GM23338 (cell line): ENCODE measurements around the gene GRIN3A. TPM values are rescaled to one million over a fixed set of nuclear protein-coding genes. Genes with fewer than 3 reads are reported as not detected.

Experiments
- ATAC-seq: fragments of 200-7000 bp; cut with Tn5 transposase; 3 replicates; pipeline ENCODE4 v1.9.1; 2020
- DNase-seq: peaks from one replicate; pipeline ENCODE4 v3.0.0-alpha.2; 2015; ENCODE audit warnings: low spot score
- H2AFZ ChIP-seq: fragments of 200-600 bp; sonication (generic); 2 replicates; pipeline ENCODE4 v1.8.0; 2016; ENCODE audit warnings: antibody characterized with exemption, mild to moderate bottlenecking, moderate library complexity
- H3F3A ChIP-seq: fragments of 200-600 bp; sonication (generic); replicated peaks from 2 replicates; pipeline ENCODE4 v1.8.0; 2017; ENCODE audit warnings: antibody characterized with exemption, mixed run types, low read depth
- H3K27ac ChIP-seq: fragments of 200-600 bp; sonication (generic); 2 replicates; pipeline ENCODE4 v1.6.1; 2016; ENCODE audit warnings: low read depth
- H3K27me3 ChIP-seq: fragments of 200-600 bp; sonication (generic); 2 replicates; pipeline ENCODE4 v1.8.0; 2016; ENCODE audit warnings: mild to moderate bottlenecking, mixed run types, moderate library complexity; ENCODE audit not compliant: insufficient read depth
- H3K36me3 ChIP-seq: fragments of 200-600 bp; sonication (generic); 2 replicates; pipeline ENCODE4 v1.8.0; 2016; ENCODE audit warnings: mild to moderate bottlenecking; ENCODE audit not compliant: insufficient read depth
- H3K4me1 ChIP-seq: fragments of 200-600 bp; sonication (generic); 2 replicates; pipeline ENCODE4 v1.8.0; 2016; ENCODE audit warnings: mild to moderate bottlenecking, moderate library complexity; ENCODE audit not compliant: insufficient read depth
- H3K4me2 ChIP-seq: fragments of 200-600 bp; sonication (generic); 2 replicates; pipeline ENCODE4 v1.7.1; 2017; ENCODE audit warnings: mixed run types
- H3K4me3 ChIP-seq: fragments of 200-600 bp; sonication (generic); 2 replicates; pipeline ENCODE4 v1.6.1; 2016; ENCODE audit warnings: mixed run types
- H3K79me2 ChIP-seq: fragments of 200-600 bp; sonication (generic); replicated peaks from 2 replicates; pipeline ENCODE4 v1.8.0; 2017; ENCODE audit warnings: mild to moderate bottlenecking; ENCODE audit not compliant: insufficient read depth
- H3K9me2 ChIP-seq: fragments of 200-600 bp; sonication (generic); 2 replicates; pipeline ENCODE4 v1.8.0; 2017; ENCODE audit not compliant: insufficient read depth
- H4K20me1 ChIP-seq: fragments of 200-600 bp; sonication (generic); replicated peaks from 2 replicates; pipeline ENCODE4 v1.8.0; 2017; ENCODE audit warnings: mild to moderate bottlenecking; ENCODE audit not compliant: insufficient read depth
- H3K27ac Mint-ChIP-seq: 2 replicates; pipeline ENCODE4 v1.8.0; 2020; ENCODE audit warnings: inconsistent platforms, mild to moderate bottlenecking, moderate library complexity, mixed read lengths
- H3K27me3 Mint-ChIP-seq: 3 replicates; pipeline ENCODE4 v1.8.0; 2022; ENCODE audit warnings: low read depth, mild to moderate bottlenecking, moderate library complexity, mixed read lengths, inconsistent platforms; ENCODE audit not compliant: insufficient read depth, poor library complexity
- H3K36me3 Mint-ChIP-seq: 3 replicates; pipeline ENCODE4 v1.8.0; 2021; ENCODE audit warnings: low read depth, mild to moderate bottlenecking, inconsistent platforms, moderate library complexity, mixed read lengths
- H3K4me1 Mint-ChIP-seq: 3 replicates; pipeline ENCODE4 v1.8.0; 2020; ENCODE audit warnings: mild to moderate bottlenecking, inconsistent platforms, mixed read lengths
- H3K4me3 Mint-ChIP-seq: 3 replicates; pipeline ENCODE4 v1.8.0; 2021; ENCODE audit warnings: moderate library complexity, mild to moderate bottlenecking, inconsistent platforms, mixed read lengths
- H3K9me3 Mint-ChIP-seq: 3 replicates; pipeline ENCODE4 v1.8.0; 2020; ENCODE audit warnings: moderate library complexity, mild to moderate bottlenecking, inconsistent platforms, mixed read lengths
- CREB1 ChIP-seq: fragments of 250-450 bp; sonication (Bioruptor Pico); IDR thresholded peaks from 2 replicates; pipeline ENCODE4 v1.5.0; 2020; ENCODE audit warnings: low read depth, mild to moderate bottlenecking, moderate library complexity
- EZH2 ChIP-seq: fragments of 200-600 bp; sonication (generic); IDR thresholded peaks from one replicate; pipeline ENCODE4 v1.8.0; 2017; ENCODE audit warnings: antibody characterized with exemption, mild to moderate bottlenecking, low read depth; ENCODE audit not compliant: unreplicated experiment
- EZH2phosphoT487 ChIP-seq: fragments of 200-600 bp; sonication (generic); IDR thresholded peaks from one replicate; pipeline ENCODE4 v1.8.1; 2018; ENCODE audit warnings: antibody characterized with exemption; ENCODE audit not compliant: unreplicated experiment
- JUNB ChIP-seq: IDR thresholded peaks from one replicate; pipeline ENCODE4 v1.6.1; 2016; ENCODE audit warnings: antibody characterized with exemption; ENCODE audit not compliant: unreplicated experiment
- NANOG ChIP-seq: IDR thresholded peaks from 2 replicates; pipeline ENCODE4 v1.6.1; 2016; ENCODE audit warnings: antibody characterized with exemption, borderline replicate concordance
- POLR2AphosphoS5 ChIP-seq: IDR thresholded peaks from 2 replicates; pipeline ENCODE4 v1.6.1; 2016; ENCODE audit warnings: antibody characterized with exemption, low read depth
- REST ChIP-seq: IDR thresholded peaks from one replicate; pipeline ENCODE4 v1.6.1; 2018; ENCODE audit warnings: antibody characterized with exemption; ENCODE audit not compliant: unreplicated experiment
- STAT1 ChIP-seq: IDR thresholded peaks from one replicate; pipeline ENCODE4 v1.6.1; 2016; ENCODE audit warnings: antibody characterized with exemption; ENCODE audit not compliant: unreplicated experiment
- ZNF114 ChIP-seq: fragments of 250-450 bp; sonication (Bioruptor Pico); IDR thresholded peaks from 2 replicates; pipeline ENCODE4 v1.5.0; 2020; ENCODE audit warnings: mild to moderate bottlenecking, moderate library complexity
- ZNF331 ChIP-seq: fragments of 250-450 bp; sonication (Bioruptor Pico); IDR thresholded peaks from 2 replicates; pipeline ENCODE4 v1.5.0; 2020; ENCODE audit warnings: low read depth, mild to moderate bottlenecking, moderate library complexity
- ZNF462 ChIP-seq: fragments of 250-450 bp; sonication (Bioruptor Pico); IDR thresholded peaks from 2 replicates; pipeline ENCODE4 v1.5.0; 2020; ENCODE audit warnings: mild to moderate bottlenecking, moderate library complexity
- polyA plus RNA-seq: library from polyadenylated mRNA; unstranded; fragments of >200 nt; fragmentation: Nextera tagmentation; extraction: Ambion mirVana; gene quantifications from 2 replicates; pipeline ENCODE4 v1.2.1, GENCODE V29; 2016
- total RNA-seq: library from RNA; depleted of rRNA; stranded (reverse); fragments of >200 nt; shearing (Covaris generic); gene quantifications from 2 replicates; pipeline ENCODE4 v1.2.3, GENCODE V29; 2014
- TF ChIP-seq, protein P1 (sequence below), 2 experiments: fragments of 200-600 bp in 1 of 2; sonication (generic) in 1 of 2; conservative IDR thresholded peaks; 2 replicates each; pipeline versions ENCODE4 v1.5.1 to v1.6.1; 2016 to 2017; ENCODE audit warnings: antibody characterized with exemption in 2 of 2, low read depth in 2 of 2, mild to moderate bottlenecking in 2 of 2, moderate library complexity in 1 of 2
- TF ChIP-seq, protein P2 (sequence below): IDR thresholded peaks from 2 replicates; pipeline ENCODE4 v1.6.1; 2016; ENCODE audit warnings: antibody characterized with exemption

The GRIN3A gene
- total and polyA plus RNA-seq, 2 experiments from 2014 or later = 0.03 to 0.05 TPM

GRCh38 chr9:101691657-101692056 lies 46.8 kb downstream of the GRIN3A start:
- H3K27ac Mint-ChIP-seq = no peak overlapping the region
- H3K4me3 ChIP-seq = no peak overlapping the region
- no peaks in the 10 kb centered on the region for H3K27me3 ChIP-seq
- H3K36me3 ChIP-seq = no peaks in the 10 kb centered on the region
- H3K4me1 Mint-ChIP-seq = peaks cover 2% of the 10 kb centered on the region; the same call in 1 of the 3 replicates
- ATAC-seq (no peak), DNase-seq (no peak)
- H3K4me3 Mint-ChIP-seq = no peak overlapping the region
- H3K9me3 Mint-ChIP-seq = no peaks in the 10 kb centered on the region
- H3K79me2 ChIP-seq = no peaks in the 10 kb centered on the region
- H3K27me3 Mint-ChIP-seq = no peaks in the 10 kb centered on the region
- no peak for TF ChIP-seq REST
- no peak for TF ChIP-seq NANOG
- no peak for TF ChIP-seq EZH2
- TF ChIP-seq, protein P1, sequence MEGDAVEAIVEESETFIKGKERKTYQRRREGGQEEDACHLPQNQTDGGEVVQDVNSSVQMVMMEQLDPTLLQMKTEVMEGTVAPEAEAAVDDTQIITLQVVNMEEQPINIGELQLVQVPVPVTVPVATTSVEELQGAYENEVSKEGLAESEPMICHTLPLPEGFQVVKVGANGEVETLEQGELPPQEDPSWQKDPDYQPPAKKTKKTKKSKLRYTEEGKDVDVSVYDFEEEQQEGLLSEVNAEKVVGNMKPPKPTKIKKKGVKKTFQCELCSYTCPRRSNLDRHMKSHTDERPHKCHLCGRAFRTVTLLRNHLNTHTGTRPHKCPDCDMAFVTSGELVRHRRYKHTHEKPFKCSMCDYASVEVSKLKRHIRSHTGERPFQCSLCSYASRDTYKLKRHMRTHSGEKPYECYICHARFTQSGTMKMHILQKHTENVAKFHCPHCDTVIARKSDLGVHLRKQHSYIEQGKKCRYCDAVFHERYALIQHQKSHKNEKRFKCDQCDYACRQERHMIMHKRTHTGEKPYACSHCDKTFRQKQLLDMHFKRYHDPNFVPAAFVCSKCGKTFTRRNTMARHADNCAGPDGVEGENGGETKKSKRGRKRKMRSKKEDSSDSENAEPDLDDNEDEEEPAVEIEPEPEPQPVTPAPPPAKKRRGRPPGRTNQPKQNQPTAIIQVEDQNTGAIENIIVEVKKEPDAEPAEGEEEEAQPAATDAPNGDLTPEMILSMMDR (conservative IDR thresholded peaks at IDR 0.05; ENCODE audit: low read depth in 2 of 2) = no peak
- no peak for TF ChIP-seq ZNF114 (CRISPR knock-in tag)
- no peak for TF ChIP-seq STAT1
- TF ChIP-seq JUNB = no peak
- TF ChIP-seq CREB1 (CRISPR knock-in tag) = no peak
- TF ChIP-seq POLR2AphosphoS5 = no peak
- TF ChIP-seq ZNF462 (CRISPR knock-in tag) = no peak
- TF ChIP-seq EZH2phosphoT487 = no peak
- TF ChIP-seq, protein P2, sequence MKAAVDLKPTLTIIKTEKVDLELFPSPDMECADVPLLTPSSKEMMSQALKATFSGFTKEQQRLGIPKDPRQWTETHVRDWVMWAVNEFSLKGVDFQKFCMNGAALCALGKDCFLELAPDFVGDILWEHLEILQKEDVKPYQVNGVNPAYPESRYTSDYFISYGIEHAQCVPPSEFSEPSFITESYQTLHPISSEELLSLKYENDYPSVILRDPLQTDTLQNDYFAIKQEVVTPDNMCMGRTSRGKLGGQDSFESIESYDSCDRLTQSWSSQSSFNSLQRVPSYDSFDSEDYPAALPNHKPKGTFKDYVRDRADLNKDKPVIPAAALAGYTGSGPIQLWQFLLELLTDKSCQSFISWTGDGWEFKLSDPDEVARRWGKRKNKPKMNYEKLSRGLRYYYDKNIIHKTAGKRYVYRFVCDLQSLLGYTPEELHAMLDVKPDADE = no peak
- TF ChIP-seq ZNF331 (CRISPR knock-in tag) = no peak
- no peaks in the 10 kb centered on the region for H3K4me1 ChIP-seq
- H4K20me1 ChIP-seq = no peaks in the 10 kb centered on the region
- H3K4me2 ChIP-seq = no peak overlapping the region
- H3K27ac ChIP-seq = no peak overlapping the region
- no peaks in the 10 kb centered on the region for H3F3A ChIP-seq
- H3K36me3 Mint-ChIP-seq = no peaks in the 10 kb centered on the region
- H3K9me2 ChIP-seq = no peaks in the 10 kb centered on the region
- peak overlapping the region; percentile 82; the same call in 1 of the 2 replicates for H2AFZ ChIP-seq
